Tibial nerve (tissue), 4 donors: ENCODE measurements around the gene CANX.

Experiments
- CTCF ChIP-seq, 5 experiments: fragments of 200-600 bp in 3 of 5; fragments of 450-650 bp in 2 of 5; sonication (generic) in 3 of 5; IDR thresholded peaks; one replicate each; pipeline ENCODE4 v1.5.1; 2016 to 2019; ENCODE audit warnings: antibody characterized with exemption in 5 of 5, mild to moderate bottlenecking in 3 of 5, moderate library complexity in 2 of 5
- EP300 ChIP-seq, 2 donors: sonication (generic); formaldehyde crosslinking; IDR thresholded peaks; one replicate each; pipeline ENCODE4 v1.6.1; 2017; ENCODE audit warnings: antibody characterized with exemption in 2 of 2, mild to moderate bottlenecking in 1 of 2
- POLR2A ChIP-seq, 2 donors: fragments of 450-650 bp; IDR thresholded peaks; one replicate each; pipeline ENCODE4 v1.6.1; 2017; ENCODE audit warnings: antibody characterized with exemption in 2 of 2, mild to moderate bottlenecking in 2 of 2, moderate library complexity in 2 of 2

GRCh38 chr5:179767496-179768100 lies 68.8 kb downstream of the CANX start:
- TF ChIP-seq CTCF (IDR thresholded peaks at IDR 0.05), result no peak
- TF ChIP-seq EP300 (IDR thresholded peaks at IDR 0.05), result no peak
- no peak for TF ChIP-seq POLR2A (IDR thresholded peaks at IDR 0.05)
